ENCODE results near the gene GREB1. TPM values are rescaled to one million over a fixed set of nuclear protein-coding genes. Genes with fewer than 3 reads are reported as not detected.

GREB1 gene
- total RNA-seq, 2 donors from 2014 or later: 2.4 to 13.5 TPM

DNA sequence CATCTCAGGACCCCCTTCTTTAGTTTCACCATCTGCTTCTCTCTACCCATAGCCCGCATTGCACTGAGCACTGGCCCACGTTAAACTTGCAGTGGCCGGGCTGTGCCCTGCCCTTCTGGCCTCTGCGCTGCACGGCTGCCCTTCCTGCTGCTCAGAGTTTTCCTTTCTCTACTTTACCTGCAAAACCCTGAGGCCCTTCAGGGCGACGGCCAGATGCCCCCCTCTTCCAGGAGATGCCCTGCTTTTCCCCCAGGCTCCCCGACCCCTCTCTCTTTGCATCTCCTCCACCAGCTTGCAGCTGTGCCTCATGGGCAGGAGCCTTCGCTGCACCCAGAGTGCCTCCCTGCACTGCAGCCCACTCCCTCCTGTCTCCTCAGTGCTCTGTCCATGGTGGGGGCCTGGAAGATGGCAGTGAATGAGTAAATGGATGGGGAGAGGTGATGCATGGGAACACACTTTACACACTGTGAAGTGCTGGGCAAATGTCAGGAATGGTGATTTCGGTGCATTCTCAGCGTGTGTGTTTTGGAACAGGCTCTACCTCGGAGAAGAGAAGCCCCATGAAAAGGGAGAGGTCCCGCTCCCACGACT is 82.3 kb downstream of the GREB1 start:
- Histone ChIP-seq H3K9me3 (no peaks in the 10 kb centered on the region), H3K4me3 (no peak overlapping the region), H3K36me3 (no peaks in the 10 kb centered on the region), H3K4me1 (ENCODE audit: control insufficient read depth in 1 of 2, low read depth in 2 of 2) (no peaks in the 10 kb centered on the region), H3K27ac (no peak overlapping the region), H3K27me3 (replicated peaks; ENCODE audit: insufficient read depth) (no peaks in the 10 kb centered on the region)
- ATAC-seq (ENCODE audit: insufficient number of reproducible peaks, low FRiP score, low read depth) (no peak), DNase-seq (ENCODE audit: low spot score) (no peak)
- TF ChIP-seq, protein P1, sequence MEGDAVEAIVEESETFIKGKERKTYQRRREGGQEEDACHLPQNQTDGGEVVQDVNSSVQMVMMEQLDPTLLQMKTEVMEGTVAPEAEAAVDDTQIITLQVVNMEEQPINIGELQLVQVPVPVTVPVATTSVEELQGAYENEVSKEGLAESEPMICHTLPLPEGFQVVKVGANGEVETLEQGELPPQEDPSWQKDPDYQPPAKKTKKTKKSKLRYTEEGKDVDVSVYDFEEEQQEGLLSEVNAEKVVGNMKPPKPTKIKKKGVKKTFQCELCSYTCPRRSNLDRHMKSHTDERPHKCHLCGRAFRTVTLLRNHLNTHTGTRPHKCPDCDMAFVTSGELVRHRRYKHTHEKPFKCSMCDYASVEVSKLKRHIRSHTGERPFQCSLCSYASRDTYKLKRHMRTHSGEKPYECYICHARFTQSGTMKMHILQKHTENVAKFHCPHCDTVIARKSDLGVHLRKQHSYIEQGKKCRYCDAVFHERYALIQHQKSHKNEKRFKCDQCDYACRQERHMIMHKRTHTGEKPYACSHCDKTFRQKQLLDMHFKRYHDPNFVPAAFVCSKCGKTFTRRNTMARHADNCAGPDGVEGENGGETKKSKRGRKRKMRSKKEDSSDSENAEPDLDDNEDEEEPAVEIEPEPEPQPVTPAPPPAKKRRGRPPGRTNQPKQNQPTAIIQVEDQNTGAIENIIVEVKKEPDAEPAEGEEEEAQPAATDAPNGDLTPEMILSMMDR (IDR thresholded peaks at IDR 0.05): no peak

DNA sequence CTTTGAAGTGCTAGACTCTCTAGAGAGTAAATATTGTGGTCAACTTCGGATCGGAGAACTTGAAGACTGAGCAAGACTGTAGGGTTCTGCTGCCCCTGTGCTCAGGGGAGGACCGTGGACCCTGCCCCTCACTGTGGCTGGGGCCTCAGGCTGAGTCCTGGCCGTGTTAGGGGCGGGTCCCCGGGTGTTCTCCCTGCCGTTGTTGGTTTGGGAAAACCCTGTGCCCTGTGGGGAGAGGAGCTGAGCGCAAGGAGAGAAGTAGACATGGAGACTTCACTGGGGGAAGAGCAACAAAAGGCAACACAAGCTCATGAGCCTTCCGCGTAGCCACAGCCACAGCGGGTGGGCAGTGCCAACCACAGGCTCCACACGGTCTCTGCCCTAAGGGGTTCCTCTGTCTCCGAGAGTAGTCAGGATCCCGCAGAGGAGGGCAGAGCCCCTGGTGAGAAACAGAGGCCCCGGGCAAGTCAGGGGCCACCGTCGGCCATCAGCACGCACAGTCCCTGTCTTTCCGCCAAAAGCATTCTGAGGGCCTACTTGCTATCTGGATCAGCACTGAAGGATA is 83.1 kb downstream of the GREB1 start:
- Histone ChIP-seq H3K36me3 (no peaks in the 10 kb centered on the region), H3K27me3 (replicated peaks; ENCODE audit: insufficient read depth) (no peaks in the 10 kb centered on the region), H3K4me1 (ENCODE audit: control insufficient read depth in 1 of 2, low read depth in 2 of 2) (no peaks in the 10 kb centered on the region), H3K27ac (no peak overlapping the region), H3K4me3 (no peak overlapping the region), H3K9me3 (no peaks in the 10 kb centered on the region)
- DNase-seq (ENCODE audit: low spot score): no peak
- ATAC-seq (ENCODE audit: insufficient number of reproducible peaks, low FRiP score, low read depth): no peak
- TF ChIP-seq, protein P1 (IDR thresholded peaks at IDR 0.05): no peak

DNA sequence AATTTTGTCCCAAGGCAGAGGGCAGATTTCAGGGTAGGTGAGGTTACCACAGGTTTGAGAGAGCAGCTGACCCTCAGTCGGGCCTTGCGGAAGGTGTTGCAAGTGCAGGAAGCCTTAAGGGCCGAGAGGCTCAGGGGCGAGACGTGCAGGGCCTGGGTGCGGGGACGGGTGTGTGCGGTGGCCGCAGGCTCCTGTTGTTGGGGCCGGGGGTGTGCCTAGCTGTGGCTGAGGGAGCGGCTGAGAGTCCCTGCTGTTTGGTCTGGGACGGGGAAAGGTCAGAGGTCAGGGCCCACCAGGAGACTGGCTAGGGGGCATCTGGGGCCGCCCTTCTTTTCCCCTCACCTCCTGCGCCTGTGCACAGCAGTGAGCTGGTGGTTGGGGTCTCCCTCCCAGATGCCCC is 83.7 kb downstream of the GREB1 start:
- Histone ChIP-seq H3K4me1 (ENCODE audit: control insufficient read depth in 1 of 2, low read depth in 2 of 2) (no peaks in the 10 kb centered on the region), H3K27ac (no peak overlapping the region), H3K9me3 (no peaks in the 10 kb centered on the region), H3K36me3 (no peaks in the 10 kb centered on the region), H3K27me3 (replicated peaks; ENCODE audit: insufficient read depth) (no peaks in the 10 kb centered on the region), H3K4me3 (no peak overlapping the region)
- DNase-seq (ENCODE audit: low spot score): no peak
- TF ChIP-seq, protein P1 (IDR thresholded peaks at IDR 0.05): no peak
- ATAC-seq (ENCODE audit: insufficient number of reproducible peaks, low FRiP score, low read depth): no peak

DNA sequence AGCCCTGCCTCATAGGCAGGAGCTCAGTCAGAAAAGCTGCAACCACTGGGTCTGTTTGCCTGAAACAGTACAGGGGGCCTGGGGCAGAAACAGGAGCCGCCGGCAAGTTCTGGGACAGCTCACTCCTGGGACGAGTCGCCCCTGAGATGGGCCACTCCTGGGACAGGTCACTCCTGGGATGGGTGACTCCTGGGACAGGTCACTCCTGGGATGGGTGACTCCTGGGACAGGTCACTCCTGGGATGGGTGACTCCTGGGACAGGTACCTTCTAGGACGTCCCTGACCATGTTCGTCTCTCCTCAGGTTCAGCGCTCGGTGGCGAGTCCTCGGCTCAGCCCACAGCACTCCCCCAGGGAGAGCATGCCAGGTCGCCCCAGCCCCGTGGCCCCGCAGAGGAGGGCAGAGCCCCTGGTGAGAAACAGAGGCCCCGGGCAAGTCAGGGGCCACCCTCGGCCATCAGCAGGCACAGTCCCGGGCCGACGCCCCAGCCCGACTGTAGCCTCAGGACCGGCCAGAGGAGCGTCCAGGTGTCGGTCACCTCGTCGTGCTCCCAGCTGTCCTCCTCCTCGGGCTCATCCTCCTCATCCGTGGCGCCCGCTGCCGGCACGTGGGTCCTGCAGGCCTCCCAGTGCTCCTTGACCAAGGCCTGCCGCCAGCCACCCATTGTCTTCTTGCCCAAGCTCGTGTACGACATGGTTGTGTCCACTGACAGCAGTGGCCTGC is 84.3 kb downstream of the GREB1 start:
- TF ChIP-seq, protein P1 (IDR thresholded peaks at IDR 0.05): no peak
- Histone ChIP-seq H3K27me3 (replicated peaks; ENCODE audit: insufficient read depth) (no peaks in the 10 kb centered on the region), H3K4me3 (no peak overlapping the region), H3K9me3 (no peaks in the 10 kb centered on the region), H3K27ac (no peak overlapping the region), H3K4me1 (ENCODE audit: control insufficient read depth in 1 of 2, low read depth in 2 of 2) (no peaks in the 10 kb centered on the region), H3K36me3 (no peaks in the 10 kb centered on the region)
- no peak for DNase-seq (ENCODE audit: low spot score)
- no peak for ATAC-seq (ENCODE audit: insufficient number of reproducible peaks, low FRiP score, low read depth)

DNA sequence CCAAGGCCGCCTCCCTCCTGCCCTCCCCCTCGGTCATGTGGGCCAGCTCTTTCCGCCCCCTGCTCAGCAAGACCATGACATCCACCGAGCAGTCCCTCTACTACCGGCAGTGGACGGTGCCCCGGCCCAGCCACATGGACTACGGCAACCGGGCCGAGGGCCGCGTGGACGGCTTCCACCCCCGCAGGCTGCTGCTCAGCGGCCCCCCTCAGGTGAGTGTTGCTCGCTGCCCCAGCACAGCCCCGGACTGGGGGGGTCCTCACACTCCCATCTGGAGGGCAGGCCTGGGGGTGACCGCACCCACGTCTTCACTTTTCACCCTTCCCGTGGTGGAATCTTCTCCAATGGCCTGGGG is 84.8 kb downstream of the GREB1 start:
- Histone ChIP-seq H3K4me3 (no peak overlapping the region), H3K9me3 (no peaks in the 10 kb centered on the region), H3K27me3 (replicated peaks; ENCODE audit: insufficient read depth) (no peaks in the 10 kb centered on the region), H3K36me3 (no peaks in the 10 kb centered on the region), H3K4me1 (ENCODE audit: control insufficient read depth in 1 of 2, low read depth in 2 of 2) (no peaks in the 10 kb centered on the region), H3K27ac (no peak overlapping the region)
- TF ChIP-seq, protein P1 (IDR thresholded peaks at IDR 0.05): no peak
- ATAC-seq (ENCODE audit: insufficient number of reproducible peaks, low FRiP score, low read depth) (no peak), DNase-seq (ENCODE audit: low spot score) (no peak)

Measured in thoracic aorta (tissue), 2 donors.